Body of pancreas (tissue), 4 donors: ENCODE data around the gene GPRIN3.

Source experiments
- CTCF ChIP-seq, 7 experiments: fragments of 450-650 bp in 4 of 7; fragments of 200-600 bp in 3 of 7; sonication (generic) in 3 of 7; IDR thresholded peaks; one replicate each; pipeline ENCODE4 v1.5.1; 2016 to 2019; ENCODE audit warnings: antibody characterized with exemption in 7 of 7
- POLR2A ChIP-seq, 3 donors: fragments of 450-650 bp; IDR thresholded peaks; one replicate each; pipeline ENCODE4 v1.6.1; 2016; ENCODE audit warnings: antibody characterized with exemption in 3 of 3, mild to moderate bottlenecking in 2 of 3

GRCh38 chr4:89270792-89271191 is 36.8 kb downstream of the GPRIN3 start:
- no peak for TF ChIP-seq POLR2A (IDR thresholded peaks at IDR 0.05)
- TF ChIP-seq CTCF (IDR thresholded peaks at IDR 0.05), result no peak
